GM15510 (cell line): ENCODE data around the gene ZNF418.
A peak's percentile ranks its signal among the peaks of the same experiment; 100 is the strongest.

Experiments
- POLR2A ChIP-seq: IDR thresholded peaks from 3 replicates; pipeline ENCODE4 v1.6.1; 2011; ENCODE audit warnings: borderline replicate concordance; ENCODE audit not compliant: insufficient read length; ENCODE audit errors: extremely low read depth

Gene ZNF418

DNA sequence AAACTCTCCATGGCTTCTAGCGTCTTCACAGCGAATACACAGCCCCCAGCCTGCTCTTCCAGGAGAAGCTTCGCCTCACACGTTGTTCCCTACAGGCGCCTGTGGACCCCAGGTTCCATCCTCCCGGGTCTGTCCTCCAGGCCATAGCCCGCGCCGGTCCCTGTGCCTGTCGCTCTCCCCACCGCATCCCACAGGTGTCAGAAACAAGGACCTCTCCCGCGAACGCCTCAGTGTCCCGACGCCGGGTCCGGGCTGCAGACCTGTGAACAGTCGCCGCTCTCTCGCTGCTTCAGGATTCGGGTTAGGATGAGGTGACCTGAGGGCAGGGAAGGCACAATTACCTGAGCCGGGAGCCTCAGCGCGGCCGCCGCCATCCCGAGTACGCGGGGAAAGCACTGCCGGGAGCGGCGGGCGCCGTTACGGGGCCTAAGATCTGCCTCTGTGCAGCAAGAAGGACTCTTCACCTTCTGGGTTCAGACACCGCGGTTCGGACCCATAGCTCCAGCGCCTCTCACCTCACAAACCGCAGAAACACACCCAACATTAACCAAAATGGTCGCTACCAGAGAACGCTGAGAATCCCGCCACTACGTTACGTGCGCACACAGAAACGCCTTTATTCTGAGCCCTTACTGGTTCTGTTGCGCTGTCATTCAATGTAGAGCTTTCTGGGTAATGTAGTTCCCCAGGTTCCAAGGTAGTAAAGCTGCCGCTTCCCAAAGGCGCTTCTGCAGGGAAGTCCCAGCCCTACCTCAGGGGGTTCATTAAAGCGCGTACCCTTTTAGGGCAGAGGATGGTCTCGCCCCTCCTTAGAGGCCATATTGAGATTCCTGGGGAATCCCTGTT is at the start of gene ZNF418:
Gene ZNF418, minus strand, starts transcription at position 583 of the 846 bp plus-strand sequence. CDS start 1,580 bp downstream, outside the sequence.
- no peak for TF ChIP-seq POLR2A

DNA sequence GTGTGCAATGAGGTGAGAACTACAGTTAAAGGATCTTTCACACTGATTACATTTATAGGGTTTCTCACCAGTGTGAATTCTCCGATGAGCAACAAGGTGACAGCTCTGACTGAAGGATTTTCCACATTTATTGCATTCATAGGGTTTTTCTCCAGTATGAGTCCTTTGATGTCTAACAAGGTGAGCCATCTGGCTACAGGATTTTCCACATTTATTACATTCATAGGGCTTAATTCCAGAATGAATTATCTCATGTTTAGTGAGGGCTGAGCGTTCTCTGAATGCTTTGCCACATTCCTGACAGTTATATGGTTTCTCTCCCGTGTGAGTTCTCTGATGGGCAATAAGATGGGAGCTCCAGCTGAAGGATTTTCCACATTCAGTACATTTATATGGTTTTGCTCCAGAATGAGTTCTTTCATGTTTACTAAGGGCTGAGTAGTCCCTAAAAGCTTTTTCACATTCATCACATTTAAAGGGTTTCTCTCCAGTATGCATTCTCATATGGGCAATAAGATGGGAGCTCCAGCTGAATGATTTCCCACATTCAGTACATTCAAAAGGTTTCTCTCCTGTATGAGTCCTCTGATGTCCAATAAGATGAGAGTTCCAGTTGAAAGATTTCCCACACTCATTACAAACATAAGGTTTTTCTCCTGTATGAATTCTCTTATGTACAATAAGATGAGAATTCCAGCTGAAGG is 43.5 kb upstream of the ZNF418 start:
- no peak for TF ChIP-seq POLR2A

DNA sequence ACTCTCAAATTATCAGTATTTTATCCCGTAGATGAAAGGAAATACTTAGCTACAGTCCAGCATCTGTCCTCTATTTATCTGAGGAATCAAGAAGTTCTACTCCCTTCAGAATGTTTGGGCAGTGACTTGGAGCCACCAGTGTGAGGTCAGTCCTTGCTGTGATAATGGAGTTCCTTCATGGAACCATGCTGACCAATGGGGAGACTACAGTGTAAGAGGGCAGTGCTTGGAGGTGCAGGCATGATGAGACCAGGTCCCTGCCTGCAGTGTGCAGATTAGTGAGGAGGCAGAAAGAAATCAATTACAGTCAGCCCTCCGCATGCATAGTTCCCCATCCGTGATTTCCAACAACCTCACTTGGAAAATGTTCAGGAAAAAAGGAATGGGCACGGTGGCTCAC is 39.2 kb upstream of the ZNF418 start, which contains the start of gene C19orf18:
Gene C19orf18, minus strand, starts transcription at position 101 of the 400 bp plus-strand sequence. CDS start 102 bp downstream, outside the sequence.
- TF ChIP-seq POLR2A = no peak

DNA sequence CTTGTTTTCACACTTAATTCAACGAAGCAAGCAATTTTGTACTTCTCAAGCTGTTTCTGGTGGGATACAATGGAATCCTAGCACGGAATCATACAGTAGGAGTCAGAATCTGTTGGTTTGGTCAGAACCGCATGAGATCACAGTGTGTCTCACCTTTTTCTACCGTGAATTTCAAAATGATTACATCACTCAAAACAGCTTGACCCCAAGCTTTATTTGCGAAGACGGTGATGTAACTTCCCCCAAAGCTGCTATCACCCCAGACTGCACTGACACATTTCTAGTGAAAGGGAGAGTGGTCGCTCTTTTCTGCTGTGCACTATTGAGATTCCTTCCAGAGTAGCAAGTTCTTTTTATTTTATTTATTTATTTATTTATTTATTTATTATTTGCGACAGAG is 29.6 kb upstream of the ZNF418 start:
- TF ChIP-seq POLR2A = no peak

DNA sequence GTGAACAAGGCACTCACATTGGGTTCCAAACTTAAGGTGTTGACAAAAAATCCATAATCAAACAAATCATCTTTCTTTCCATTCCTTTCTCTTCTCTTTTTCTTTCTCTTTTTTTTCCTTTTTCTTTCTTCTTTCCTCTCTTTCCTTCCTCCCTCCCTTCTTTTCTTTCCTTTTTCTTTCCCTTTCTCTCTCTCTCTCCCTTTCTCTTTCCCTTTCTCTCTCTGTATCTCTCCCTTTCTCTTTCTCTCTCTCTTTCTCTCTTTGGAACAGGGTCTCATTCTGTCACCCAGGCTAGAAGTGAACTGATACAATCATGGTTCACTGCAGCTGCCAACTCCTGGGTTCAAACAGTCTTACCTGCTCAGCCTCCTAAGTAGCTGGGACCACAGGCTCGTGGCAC is 26.6 kb upstream of the ZNF418 start:
- no peak for TF ChIP-seq POLR2A

DNA sequence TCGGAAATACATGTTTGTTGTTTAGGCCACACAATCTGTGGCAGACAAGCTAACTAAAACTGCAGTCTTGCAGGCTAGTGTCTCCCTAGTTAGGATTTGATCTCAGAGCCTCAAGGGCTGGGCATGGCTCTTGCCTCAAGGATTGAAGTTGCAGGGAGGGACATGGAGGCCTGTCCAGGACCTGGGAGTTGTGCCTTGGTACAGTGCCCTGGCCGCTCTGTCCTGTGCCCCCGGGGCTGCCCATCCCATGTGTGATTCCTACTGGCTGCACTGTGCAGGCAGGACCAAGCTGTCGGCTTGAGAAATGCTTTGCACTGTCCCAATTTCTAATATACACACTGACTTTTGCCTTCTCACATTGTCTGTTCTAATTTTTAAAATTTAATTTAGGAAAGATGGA is 19.8 kb upstream of the ZNF418 start:
- no peak for TF ChIP-seq POLR2A

DNA sequence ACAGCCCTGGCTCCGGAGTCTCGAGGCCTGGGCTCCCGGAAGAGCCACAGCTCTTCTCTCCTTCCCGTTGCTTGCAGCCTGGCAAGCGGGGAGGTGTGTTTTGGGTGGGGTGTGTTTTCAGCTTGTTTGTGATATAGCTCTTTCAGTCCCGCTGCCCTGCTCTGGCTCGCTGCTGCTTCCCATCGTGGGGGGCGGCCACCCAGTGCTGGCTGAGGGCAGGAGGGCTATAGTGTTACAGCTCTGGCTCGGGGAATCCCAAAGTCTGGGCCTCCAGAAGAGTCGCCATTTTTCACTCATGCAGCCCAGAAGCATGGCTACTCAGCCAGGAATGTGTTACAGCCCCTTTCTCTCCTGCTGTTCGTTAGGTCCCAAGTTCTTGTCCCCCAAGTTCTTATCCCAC is 14.5 kb upstream of the ZNF418 start:
- no peak for TF ChIP-seq POLR2A

DNA sequence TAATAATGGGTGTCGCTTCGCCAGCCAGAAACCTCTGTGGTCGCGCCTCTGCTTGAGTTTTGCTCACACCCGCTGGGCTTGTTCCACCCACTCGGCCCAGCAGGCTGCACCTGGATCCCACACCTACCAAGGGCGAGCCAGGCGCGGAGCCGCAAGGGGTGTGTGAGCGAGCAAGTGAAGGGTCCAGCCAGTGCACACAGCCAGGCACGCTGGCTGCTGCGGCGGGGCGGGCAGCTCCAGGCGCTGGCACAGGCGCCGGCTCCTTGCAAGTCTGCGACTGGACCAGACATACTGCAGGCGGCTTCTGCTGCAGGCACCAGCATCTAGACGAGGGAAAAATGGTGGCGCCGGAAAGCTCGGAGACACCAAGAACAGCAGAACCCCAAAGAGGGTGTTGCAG is 14.1 kb upstream of the ZNF418 start:
- TF ChIP-seq POLR2A = no peak

DNA sequence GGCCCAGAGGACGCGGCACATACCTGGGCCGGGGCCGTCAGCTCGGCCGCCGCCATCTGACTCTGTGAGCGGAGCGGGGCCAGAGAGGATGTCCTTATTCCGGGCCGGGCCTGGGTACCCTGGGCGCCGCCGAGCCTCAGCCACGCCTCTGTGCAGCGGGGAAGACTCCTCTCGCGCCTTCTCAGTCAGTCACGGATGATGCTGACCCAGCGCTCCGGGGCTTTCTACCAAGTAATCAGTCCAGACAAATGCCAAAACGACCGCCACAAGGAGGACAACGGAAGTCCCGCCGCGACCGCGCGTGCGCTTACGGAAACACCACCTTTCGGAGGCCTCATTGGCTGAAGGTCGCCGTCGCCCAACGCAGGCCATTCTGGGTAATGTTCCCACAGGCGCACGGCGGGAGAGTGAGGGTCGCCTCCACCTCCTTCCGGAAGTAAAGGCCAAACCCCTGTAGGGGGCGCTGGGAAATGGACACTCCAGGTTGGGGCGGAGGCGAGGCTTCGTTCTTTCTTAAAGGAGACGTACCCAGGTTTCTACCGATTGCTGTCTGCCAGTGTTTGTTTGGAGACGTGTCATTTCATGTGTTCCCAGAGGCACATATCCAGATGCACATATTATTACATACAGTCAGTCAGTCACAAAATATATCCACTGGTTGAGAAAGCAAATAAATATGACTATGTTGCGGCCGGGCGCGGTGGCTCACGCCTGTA is 12.4 kb upstream of the ZNF418 start, which contains the start of gene ZNF256:
Gene ZNF256, minus strand, starts transcription at position 288 of the 716 bp plus-strand sequence. Its CDS starts 232 bp downstream, at position 56.
- peak; percentile 46 for TF ChIP-seq POLR2A

DNA sequence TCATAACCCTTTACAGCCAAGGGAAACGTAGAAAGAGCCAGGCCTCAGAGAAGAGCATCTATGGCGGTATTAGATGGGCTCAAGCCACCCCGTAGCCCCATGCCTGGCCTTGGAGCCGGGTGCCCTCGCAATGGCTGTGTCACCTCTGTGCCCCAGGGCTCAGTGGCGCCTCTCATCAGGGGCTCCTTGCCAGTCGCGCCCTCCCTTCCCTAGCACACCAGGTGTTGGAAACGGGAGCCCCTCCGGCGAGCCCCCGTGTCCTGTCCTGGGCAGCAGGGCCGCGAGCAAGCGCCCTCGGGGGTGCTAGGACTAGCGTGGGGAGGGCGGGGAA is 11.9 kb upstream of the ZNF418 start:
- TF ChIP-seq POLR2A = no peak

DNA sequence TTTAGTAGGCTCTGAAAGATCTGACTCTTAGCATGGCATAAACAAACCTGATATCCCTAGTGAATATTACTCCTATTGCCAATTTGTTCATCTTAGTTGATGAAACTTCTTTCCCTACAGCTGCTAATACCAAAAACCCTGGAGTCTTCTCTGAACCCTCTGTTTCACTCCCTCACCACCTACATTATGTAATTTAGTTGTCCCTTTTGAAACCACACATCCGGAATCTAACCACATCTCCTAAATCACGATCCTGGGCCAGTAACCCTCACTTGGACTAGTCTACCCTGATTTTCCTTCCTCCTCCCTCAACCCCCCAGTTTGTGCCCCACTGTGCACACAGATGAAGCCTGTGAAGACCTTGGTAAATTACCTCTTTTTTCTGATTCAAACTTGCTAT is 11.1 kb upstream of the ZNF418 start:
- TF ChIP-seq POLR2A = no peak

DNA sequence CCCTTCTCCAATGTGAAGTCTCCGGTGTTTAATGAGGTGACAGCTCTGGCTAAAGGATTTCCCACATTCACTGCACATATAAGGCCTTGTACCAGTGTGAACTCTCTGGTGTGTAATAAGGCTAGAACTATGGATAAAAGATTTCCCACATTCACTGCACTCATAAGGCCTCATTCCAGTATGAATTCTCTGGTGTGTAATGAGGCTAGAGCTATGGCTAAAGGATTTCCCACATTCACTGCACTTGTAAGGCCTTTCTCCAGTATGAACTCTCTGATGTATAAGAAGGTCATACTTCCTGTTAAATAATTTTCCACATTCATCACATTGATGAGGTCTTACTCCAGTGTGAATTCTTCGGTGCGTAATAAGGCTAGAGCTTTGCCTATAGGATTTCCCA is 6.4 kb upstream of the ZNF418 start:
- no peak for TF ChIP-seq POLR2A

DNA sequence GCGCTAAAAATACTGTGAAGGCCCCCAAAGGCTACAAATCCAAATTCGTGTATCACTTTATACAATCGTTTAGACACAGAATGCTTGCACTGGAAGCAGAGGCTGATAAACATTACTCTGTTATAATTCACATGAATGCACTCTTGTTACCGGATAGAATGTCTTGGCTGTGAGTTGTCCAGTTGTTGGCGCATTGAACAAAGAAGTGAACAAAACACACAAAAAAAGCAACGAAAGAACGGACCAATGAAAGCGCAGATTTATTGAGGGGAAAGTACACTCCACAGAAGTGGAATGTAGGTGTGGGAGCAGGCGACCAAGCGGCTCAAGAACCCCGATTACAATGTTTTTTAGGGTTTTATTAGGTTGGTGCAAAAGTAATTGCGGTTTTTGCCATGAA is 529 bp upstream of the ZNF418 start:
- no peak for TF ChIP-seq POLR2A

DNA sequence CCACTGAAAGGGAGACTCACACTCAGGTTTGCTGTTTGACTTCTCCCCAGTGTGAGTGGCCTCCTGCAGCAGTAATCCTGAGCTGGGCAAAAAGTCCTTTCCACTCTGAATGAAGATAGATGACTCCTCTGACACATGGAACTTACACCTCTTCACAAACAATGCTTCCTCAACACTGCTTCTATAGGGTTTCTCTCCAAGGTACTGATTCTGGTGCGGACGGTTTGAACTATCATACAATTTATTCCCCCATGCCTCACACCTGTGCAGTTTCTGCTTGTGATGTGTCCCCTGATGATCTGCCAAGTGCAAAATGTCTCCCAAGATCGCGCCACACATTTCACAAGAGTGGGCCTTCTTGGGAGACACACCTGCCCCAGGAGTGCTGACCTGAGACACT is 7.6 kb downstream of the ZNF418 start:
- TF ChIP-seq POLR2A = no peak
